ENCODE measurements around the gene CCDC160. TPM values are rescaled to one million over a fixed set of nuclear protein-coding genes. Genes with fewer than 3 reads are reported as not detected.

CCDC160 gene
- total RNA-seq, 1 experiment from 2014 or later = 1.7 TPM

DNA sequence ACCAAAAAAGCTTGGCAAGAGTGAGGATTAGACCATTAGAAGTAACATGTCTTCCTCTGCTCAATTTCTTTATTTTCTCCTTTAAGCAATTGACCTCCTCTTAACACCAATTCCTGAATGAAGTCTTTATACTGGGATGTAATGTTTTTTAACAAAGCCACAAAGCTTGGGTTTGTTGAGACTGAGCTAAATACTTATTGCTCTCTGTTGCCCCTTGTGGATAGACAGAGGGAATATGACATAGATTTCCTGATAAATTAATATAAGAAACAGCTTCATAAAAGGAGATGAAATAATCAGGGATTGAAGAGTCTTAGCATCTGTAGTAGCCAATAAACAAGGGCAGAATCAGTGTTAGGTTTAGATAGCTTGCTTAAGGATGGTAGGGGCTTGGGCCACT, 57.6 kb downstream of the CCDC160 start:
- intact Hi-C loops (cut with micrococcal nuclease; ENCODE audit: unreplicated experiment) = no loop called here
- Mint-ChIP-seq H3K36me3 (ENCODE audit: insufficient read depth, unreplicated experiment) (no peaks in the 10 kb centered on the region), H3K4me1 (ENCODE audit: low read depth, unreplicated experiment) (no peaks in the 10 kb centered on the region), H3K27ac (ENCODE audit: unreplicated experiment) (no peak overlapping the region), H3K9me3 (ENCODE audit: low read depth, unreplicated experiment) (no peaks in the 10 kb centered on the region), H3K4me3 (ENCODE audit: low read depth, unreplicated experiment) (no peak overlapping the region), H3K27me3 (ENCODE audit: unreplicated experiment) (peaks cover 20% of the 10 kb centered on the region)
- DNase-seq = no peak
- no TSS peak for BruUV-seq (replicated peaks)
- CTCF ChIA-PET = interaction anchor here (0.6 to 1.1 kb wide), 4 partner anchors 19 to 102 kb away, joined by 3 to 7 read pairs (median 4); no protein-coding TSS in a partner anchor
- TF ChIP-seq CTCF (IDR thresholded peaks at IDR 0.05; ENCODE audit: unreplicated experiment) = no peak

Other genes with a start within 250 kb of the CCDC160 start
- gene PHF6, start 136.1 kb downstream of the CCDC160 start, total RNA-seq (2022) = 42.0 and 42.4 TPM in 2 replicates
- 64.8 and 75.0 TPM in 2 replicates for gene HPRT1, start 223.0 kb downstream of the CCDC160 start, total RNA-seq (2022)